Nephron progenitor cell (in vitro differentiated cells): ENCODE results near the gene SEC22A.

ENCODE experiments used
- DNase-seq: peaks from one replicate; pipeline ENCODE4 v3.0.0; 2021
- H3K27ac Mint-ChIP-seq: 2 replicates; pipeline ENCODE4 v1.8.0; 2021; ENCODE audit warnings: mild to moderate bottlenecking, moderate library complexity, mixed read lengths
- H3K27me3 Mint-ChIP-seq: 2 replicates; pipeline ENCODE4 v1.8.0; 2021; ENCODE audit warnings: mild to moderate bottlenecking, low read depth, mixed read lengths; ENCODE audit not compliant: poor library complexity
- H3K36me3 Mint-ChIP-seq: 2 replicates; pipeline ENCODE4 v1.8.0; 2021; ENCODE audit warnings: low read depth, mixed read lengths
- H3K4me1 Mint-ChIP-seq: 2 replicates; pipeline ENCODE4 v1.8.0; 2021; ENCODE audit warnings: mixed read lengths
- H3K4me3 Mint-ChIP-seq: 2 replicates; pipeline ENCODE4 v1.8.0; 2021; ENCODE audit warnings: mild to moderate bottlenecking, moderate library complexity, mixed read lengths
- H3K9me3 Mint-ChIP-seq: 2 replicates; pipeline ENCODE4 v1.8.0; 2021; ENCODE audit warnings: mild to moderate bottlenecking, moderate library complexity, mixed read lengths
- CTCF ChIP-seq: fragments of 200-600 bp; sonication (generic); IDR thresholded peaks from 2 replicates; pipeline ENCODE4 v1.5.0; 2021; ENCODE audit warnings: antibody characterized with exemption

The SEC22A gene

GRCh38 chr3:123156276-123156995 lies 45.3 kb upstream of the SEC22A start:
- Mint-ChIP-seq H3K36me3 (peaks cover 4% of the 10 kb centered on the region), H3K9me3 (no peaks in the 10 kb centered on the region), H3K27ac (no peak overlapping the region), H3K27me3 (peaks cover 3% of the 10 kb centered on the region), H3K4me3 (no peak overlapping the region), H3K4me1 (peaks cover 57% of the 10 kb centered on the region)
- no peak for TF ChIP-seq CTCF
- no peak for DNase-seq

- peaks cover 49% of the 10 kb centered on the region for H3K4me1 Mint-ChIP-seq
- no peak for TF ChIP-seq CTCF
- H3K4me3 Mint-ChIP-seq = no peak overlapping the region
- H3K36me3 Mint-ChIP-seq = peaks cover 4% of the 10 kb centered on the region
- H3K27ac Mint-ChIP-seq = no peak overlapping the region
- DNase-seq = no peak
- H3K27me3 Mint-ChIP-seq = peaks cover 3% of the 10 kb centered on the region
- H3K9me3 Mint-ChIP-seq = no peaks in the 10 kb centered on the region
These were observed 44.5 kb upstream of the SEC22A start for GRCh38 chr3:123157209-123157597.

GRCh38 chr3:123157598-123158287 lies 44.0 kb upstream of the SEC22A start:
- H3K27ac Mint-ChIP-seq = no peak overlapping the region

GRCh38 chr3:123158330-123158729 lies 43.4 kb upstream of the SEC22A start:
- no peaks in the 10 kb centered on the region for H3K9me3 Mint-ChIP-seq
- peaks cover 3% of the 10 kb centered on the region for H3K27me3 Mint-ChIP-seq
- H3K36me3 Mint-ChIP-seq = peaks cover 4% of the 10 kb centered on the region
- H3K4me1 Mint-ChIP-seq = peaks cover 45% of the 10 kb centered on the region
- DNase-seq = no peak
- TF ChIP-seq CTCF = no peak
- H3K27ac Mint-ChIP-seq = no peak overlapping the region
- H3K4me3 Mint-ChIP-seq = no peak overlapping the region

More at GRCh38 chr3:123157598-123158287, 44.0 kb upstream of the SEC22A start:
- Mint-ChIP-seq H3K4me1 (peaks cover 45% of the 10 kb centered on the region), H3K36me3 (peaks cover 4% of the 10 kb centered on the region), H3K27me3 (peaks cover 3% of the 10 kb centered on the region), H3K4me3 (no peak overlapping the region), H3K9me3 (no peaks in the 10 kb centered on the region)
- no peak for DNase-seq
- no peak for TF ChIP-seq CTCF

- H3K9me3 Mint-ChIP-seq = no peaks in the 10 kb centered on the region
- H3K27ac Mint-ChIP-seq = no peak overlapping the region
These were observed 42.8 kb upstream of the SEC22A start for GRCh38 chr3:123158899-123159390.

More at GRCh38 chr3:123158899-123159390, 42.8 kb upstream of the SEC22A start:
- DNase-seq = no peak
- peaks cover 3% of the 10 kb centered on the region for H3K27me3 Mint-ChIP-seq
- peaks cover 45% of the 10 kb centered on the region for H3K4me1 Mint-ChIP-seq
- no peak overlapping the region for H3K4me3 Mint-ChIP-seq
- H3K36me3 Mint-ChIP-seq = peaks cover 4% of the 10 kb centered on the region
- no peak for TF ChIP-seq CTCF
